ENCODE measurements around the gene ESR1.
"Not testable (repeated sequence)": the region's sequence is repeated elsewhere in the genome, so short reads cannot be mapped to it uniquely, and the experiment has no call there.

Gene ESR1

DNA sequence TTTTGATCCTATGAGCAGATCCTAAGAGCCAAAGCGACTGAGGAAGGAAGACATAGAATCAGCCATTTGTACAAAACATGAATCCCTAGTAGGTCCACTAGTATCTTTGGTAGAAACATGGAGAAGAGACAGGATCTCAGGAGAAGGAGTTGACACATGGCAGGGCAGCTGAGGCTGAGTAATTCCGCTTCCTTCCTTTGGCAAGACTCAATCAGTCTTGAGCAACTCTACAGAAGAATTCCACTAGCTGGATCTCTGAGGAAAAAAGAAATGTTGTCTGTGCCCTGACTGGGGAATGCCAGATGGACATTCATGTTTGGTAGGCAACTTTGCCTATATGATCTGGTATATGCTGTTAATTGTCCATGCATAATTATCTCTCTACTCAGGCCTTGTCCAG lies 35.3 kb downstream of the ESR1 start:
- H3K4me3 ChIP-seq (ENCODE audit: low read length) = no peak overlapping the region
- no CpG with 5 or more reads among the region's 2 CpGs for WGBS (ENCODE audit: extremely low coverage, insufficient coverage, low lambda C conversion rate)
- H2BK5ac ChIP-seq (ENCODE audit: low read length) = no peak overlapping the region
- H3K9ac ChIP-seq (ENCODE audit: low read length) = no peak overlapping the region
- no peaks in the 10 kb centered on the region for H3K79me1 ChIP-seq (ENCODE audit: low read length)
- no peaks in the 10 kb centered on the region for H3K4me1 ChIP-seq (ENCODE audit: control insufficient read depth, low read depth, low read length)
- H2AK5ac ChIP-seq (ENCODE audit: low read length) = no peak overlapping the region
- H4K8ac ChIP-seq (ENCODE audit: low read depth, low read length) = no peak overlapping the region
- no peak overlapping the region for H4K5ac ChIP-seq (ENCODE audit: low read length)
- no peak overlapping the region for H3K4me2 ChIP-seq (ENCODE audit: low read length)
- H2BK120ac ChIP-seq (ENCODE audit: low read depth, low read length) = no peak overlapping the region
- H3K27me3 ChIP-seq (ENCODE audit: insufficient read depth, low read length, poor library complexity) = no peaks in the 10 kb centered on the region
- H2BK15ac ChIP-seq (replicated peaks; ENCODE audit: low read depth) = no peak overlapping the region
- no peak overlapping the region for H3K18ac ChIP-seq (ENCODE audit: low read length)
- no peaks in the 10 kb centered on the region for H3K79me2 ChIP-seq (ENCODE audit: control insufficient read depth, insufficient read depth, low read length)
- H3K4ac ChIP-seq (ENCODE audit: low read depth, low read length) = no peak overlapping the region
- no peak for DNase-seq
- H3K36me3 ChIP-seq (ENCODE audit: control insufficient read depth, insufficient read depth, low read length) = no peaks in the 10 kb centered on the region
- no peak overlapping the region for H3K56ac ChIP-seq (ENCODE audit: low read length)
- H3K27ac ChIP-seq (ENCODE audit: low read depth, low read length) = no peak overlapping the region
- H3K23ac ChIP-seq (ENCODE audit: low read length) = no peak overlapping the region

DNA sequence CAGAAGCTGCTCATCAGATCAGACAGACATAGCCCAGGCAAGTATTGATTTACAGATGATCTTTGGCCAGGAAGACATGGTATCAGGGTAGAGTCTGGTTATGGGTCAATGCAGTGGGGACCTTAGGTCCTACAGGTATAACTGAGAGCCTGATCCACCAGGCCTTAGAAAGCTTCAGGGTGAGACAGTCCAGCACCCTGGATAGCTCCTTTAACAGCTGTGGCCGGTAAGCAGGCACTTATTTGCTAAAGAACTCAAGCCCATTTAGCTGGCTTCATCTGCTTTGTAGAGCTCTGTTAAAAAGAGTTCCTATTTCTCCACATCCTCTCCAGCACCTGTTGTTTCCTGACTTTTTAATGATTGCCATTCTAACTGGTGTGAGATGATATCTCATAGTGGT lies 39.6 kb downstream of the ESR1 start:
- Histone ChIP-seq H3K18ac (ENCODE audit: low read length) (no peak overlapping the region), H4K5ac (ENCODE audit: low read length) (no peak overlapping the region), H3K23ac (ENCODE audit: low read length) (no peak overlapping the region), H3K79me2 (ENCODE audit: control insufficient read depth, insufficient read depth, low read length) (no peaks in the 10 kb centered on the region), H3K9ac (ENCODE audit: low read length) (no peak overlapping the region), H3K4me1 (ENCODE audit: control insufficient read depth, low read depth, low read length) (no peaks in the 10 kb centered on the region), H3K27ac (ENCODE audit: low read depth, low read length) (no peak overlapping the region), H3K4me3 (ENCODE audit: low read length) (no peak overlapping the region), H3K36me3 (ENCODE audit: control insufficient read depth, insufficient read depth, low read length) (no peaks in the 10 kb centered on the region), H2BK15ac (replicated peaks; ENCODE audit: low read depth) (no peak overlapping the region), H3K4me2 (ENCODE audit: low read length) (no peak overlapping the region), H3K27me3 (ENCODE audit: insufficient read depth, low read length, poor library complexity) (no peaks in the 10 kb centered on the region), H2BK120ac (ENCODE audit: low read depth, low read length) (no peak overlapping the region), H2AK5ac (ENCODE audit: low read length) (no peak overlapping the region), H4K8ac (ENCODE audit: low read depth, low read length) (no peak overlapping the region), H2BK5ac (ENCODE audit: low read length) (no peak overlapping the region), H3K79me1 (ENCODE audit: low read length) (no peaks in the 10 kb centered on the region), H3K56ac (ENCODE audit: low read length) (no peak overlapping the region), H3K4ac (ENCODE audit: low read depth, low read length) (no peak overlapping the region)
- WGBS (ENCODE audit: extremely low coverage, insufficient coverage, low lambda C conversion rate) = no CpG with 5 or more reads among the region's 1 CpG
- DNase-seq = peak; percentile 70

DNA sequence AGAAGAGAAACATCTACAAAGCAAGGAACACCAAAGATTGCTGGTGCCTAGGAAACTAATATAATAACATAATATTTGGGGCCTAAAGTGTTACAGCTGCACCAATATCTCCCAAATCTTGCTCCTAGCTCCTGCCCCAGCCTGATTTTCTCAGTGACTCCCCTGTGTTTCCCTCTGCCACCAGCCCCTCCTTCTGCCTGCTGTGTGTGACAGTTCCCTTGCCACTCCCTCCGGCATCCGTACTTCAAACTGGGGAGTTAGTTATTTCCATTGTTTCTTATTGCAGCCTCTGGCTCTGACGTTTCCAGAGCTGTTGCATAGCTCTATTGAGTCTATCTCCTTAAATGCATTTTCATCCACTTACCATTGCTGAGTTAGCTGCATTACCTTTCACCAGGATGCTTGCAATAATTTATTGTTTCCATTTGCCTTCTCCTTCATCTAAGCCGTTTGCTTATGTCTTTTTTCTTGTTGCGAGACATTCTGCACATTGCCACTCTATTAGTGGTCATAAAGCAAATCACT lies 43.1 kb downstream of the ESR1 start:
- no peak overlapping the region for H3K27ac ChIP-seq (ENCODE audit: low read depth, low read length)
- H3K36me3 ChIP-seq (ENCODE audit: control insufficient read depth, insufficient read depth, low read length) = no peaks in the 10 kb centered on the region
- no peak overlapping the region for H3K4me3 ChIP-seq (ENCODE audit: low read length)
- H2BK120ac ChIP-seq (ENCODE audit: low read depth, low read length) = no peak overlapping the region
- no peak overlapping the region for H3K56ac ChIP-seq (ENCODE audit: low read length)
- H3K27me3 ChIP-seq (ENCODE audit: insufficient read depth, low read length, poor library complexity) = no peaks in the 10 kb centered on the region
- H3K79me2 ChIP-seq (ENCODE audit: control insufficient read depth, insufficient read depth, low read length) = no peaks in the 10 kb centered on the region
- no peaks in the 10 kb centered on the region for H3K79me1 ChIP-seq (ENCODE audit: low read length)
- no peak overlapping the region for H2BK15ac ChIP-seq (replicated peaks; ENCODE audit: low read depth)
- peak; percentile 21 for DNase-seq
- H2AK5ac ChIP-seq (ENCODE audit: low read length) = no peak overlapping the region
- H3K9ac ChIP-seq (ENCODE audit: low read length) = no peak overlapping the region
- no peak overlapping the region for H3K4me2 ChIP-seq (ENCODE audit: low read length)
- no CpG with 5 or more reads among the region's 5 CpGs for WGBS (ENCODE audit: extremely low coverage, insufficient coverage, low lambda C conversion rate)
- no peak overlapping the region for H3K23ac ChIP-seq (ENCODE audit: low read length)
- no peak overlapping the region for H3K18ac ChIP-seq (ENCODE audit: low read length)
- no peak overlapping the region for H2BK5ac ChIP-seq (ENCODE audit: low read length)
- no peaks in the 10 kb centered on the region for H3K4me1 ChIP-seq (ENCODE audit: control insufficient read depth, low read depth, low read length)
- H4K5ac ChIP-seq (ENCODE audit: low read length) = no peak overlapping the region
- H4K8ac ChIP-seq (ENCODE audit: low read depth, low read length) = no peak overlapping the region
- H3K4ac ChIP-seq (ENCODE audit: low read depth, low read length) = no peak overlapping the region

DNA sequence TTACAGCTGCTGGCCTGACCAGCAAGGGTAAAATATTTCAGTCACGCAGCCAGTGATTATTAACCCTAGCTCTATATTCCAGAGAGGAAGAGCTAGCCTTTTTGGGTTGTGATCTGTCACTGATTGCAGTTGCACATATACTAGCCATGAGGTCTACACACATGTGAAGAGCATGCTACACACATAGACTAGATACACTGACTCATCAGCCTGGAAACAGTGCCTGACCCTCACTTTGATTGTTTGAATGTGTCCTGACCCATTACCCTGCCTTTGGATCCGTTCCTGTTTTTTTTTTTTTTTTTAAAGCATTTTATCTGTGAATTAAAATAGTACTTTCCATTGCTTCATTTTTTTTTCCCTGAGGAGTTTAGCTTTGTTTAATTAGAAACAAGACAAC lies 50.8 kb downstream of the ESR1 start:
- no peak overlapping the region for H3K18ac ChIP-seq (ENCODE audit: low read length)
- no peak overlapping the region for H3K4me2 ChIP-seq (ENCODE audit: low read length)
- DNase-seq = no peak
- H3K27me3 ChIP-seq (ENCODE audit: insufficient read depth, low read length, poor library complexity) = no peaks in the 10 kb centered on the region
- H3K4ac ChIP-seq (ENCODE audit: low read depth, low read length) = no peak overlapping the region
- H3K27ac ChIP-seq (ENCODE audit: low read depth, low read length) = no peak overlapping the region
- H3K4me1 ChIP-seq (ENCODE audit: control insufficient read depth, low read depth, low read length) = no peaks in the 10 kb centered on the region
- no peaks in the 10 kb centered on the region for H3K36me3 ChIP-seq (ENCODE audit: control insufficient read depth, insufficient read depth, low read length)
- no peak overlapping the region for H2BK5ac ChIP-seq (ENCODE audit: low read length)
- no peak overlapping the region for H3K56ac ChIP-seq (ENCODE audit: low read length)
- no peak overlapping the region for H3K9ac ChIP-seq (ENCODE audit: low read length)
- WGBS (ENCODE audit: extremely low coverage, insufficient coverage, low lambda C conversion rate) = no CpG with 5 or more reads among the region's 2 CpGs
- no peak overlapping the region for H4K8ac ChIP-seq (ENCODE audit: low read depth, low read length)
- H2AK5ac ChIP-seq (ENCODE audit: low read length) = no peak overlapping the region
- H2BK15ac ChIP-seq (replicated peaks; ENCODE audit: low read depth) = no peak overlapping the region
- H3K79me1 ChIP-seq (ENCODE audit: low read length) = no peaks in the 10 kb centered on the region
- H4K5ac ChIP-seq (ENCODE audit: low read length) = no peak overlapping the region
- H3K4me3 ChIP-seq (ENCODE audit: low read length) = no peak overlapping the region
- H3K79me2 ChIP-seq (ENCODE audit: control insufficient read depth, insufficient read depth, low read length) = no peaks in the 10 kb centered on the region
- H2BK120ac ChIP-seq (ENCODE audit: low read depth, low read length) = no peak overlapping the region
- H3K23ac ChIP-seq (ENCODE audit: low read length) = no peak overlapping the region

DNA sequence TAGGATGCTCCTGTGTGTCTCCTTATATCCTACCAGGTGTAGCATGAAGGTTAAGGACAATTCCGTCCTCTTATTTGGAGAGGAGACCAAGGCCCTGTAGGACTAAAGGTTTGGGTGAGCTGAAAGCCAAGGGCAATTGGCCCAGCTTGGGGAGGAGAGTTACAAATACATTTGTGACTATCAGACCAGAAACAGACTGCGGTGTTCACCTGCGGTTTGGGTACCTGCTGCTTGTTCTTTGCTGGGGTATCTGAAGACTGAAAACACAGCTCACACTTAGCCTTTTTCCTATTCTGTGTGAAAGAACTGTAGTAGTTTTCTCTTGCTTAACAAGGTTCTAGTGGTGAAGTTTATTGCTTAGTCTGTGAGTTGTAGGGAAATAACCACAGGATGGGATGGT lies 55.0 kb downstream of the ESR1 start:
- Histone ChIP-seq H2AK5ac (ENCODE audit: low read length) (no peak overlapping the region), H2BK15ac (replicated peaks; ENCODE audit: low read depth) (no peak overlapping the region)
- no peak for DNase-seq

DNA sequence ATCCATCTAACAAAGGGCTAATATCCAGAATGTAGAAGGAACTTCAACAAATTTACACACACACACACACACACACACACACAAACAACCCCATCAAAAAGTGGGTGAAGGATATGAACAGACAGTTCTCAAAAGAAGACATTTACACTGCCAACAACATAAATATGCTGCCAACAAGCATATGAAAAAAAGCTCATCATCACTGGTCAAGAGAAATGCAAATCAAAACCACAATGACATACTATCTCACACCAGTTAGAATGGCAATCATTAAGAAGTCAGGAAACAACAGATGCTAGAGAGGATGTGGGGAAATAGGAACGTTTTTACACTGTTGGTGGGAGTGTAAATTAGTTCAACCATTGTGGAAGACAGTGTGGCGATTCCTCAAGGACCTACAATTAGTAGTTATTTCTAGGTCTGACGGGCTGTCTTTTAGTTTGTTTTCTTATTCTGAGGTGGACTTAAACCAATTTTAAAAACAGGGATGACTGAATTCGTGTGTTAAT lies 59.9 kb downstream of the ESR1 start:
- H3K79me1 ChIP-seq (ENCODE audit: low read length); H3K27ac ChIP-seq (ENCODE audit: low read depth, low read length); H2BK15ac ChIP-seq (replicated peaks; ENCODE audit: low read depth); H2BK5ac ChIP-seq (ENCODE audit: low read length); H3K56ac ChIP-seq (ENCODE audit: low read length); DNase-seq; H3K36me3 ChIP-seq (ENCODE audit: control insufficient read depth, insufficient read depth, low read length); H4K8ac ChIP-seq (ENCODE audit: low read depth, low read length); H4K5ac ChIP-seq (ENCODE audit: low read length); H3K4me1 ChIP-seq (ENCODE audit: control insufficient read depth, low read depth, low read length); H2BK120ac ChIP-seq (ENCODE audit: low read depth, low read length); H2AK5ac ChIP-seq (ENCODE audit: low read length); H3K9ac ChIP-seq (ENCODE audit: low read length); H3K23ac ChIP-seq (ENCODE audit: low read length); H3K4me3 ChIP-seq (ENCODE audit: low read length); H3K4me2 ChIP-seq (ENCODE audit: low read length); H3K27me3 ChIP-seq (ENCODE audit: insufficient read depth, low read length, poor library complexity); H3K79me2 ChIP-seq (ENCODE audit: control insufficient read depth, insufficient read depth, low read length); H3K4ac ChIP-seq (ENCODE audit: low read depth, low read length); H3K18ac ChIP-seq (ENCODE audit: low read length): not testable (repeated sequence)
- WGBS (ENCODE audit: extremely low coverage, insufficient coverage, low lambda C conversion rate) = no CpG with 5 or more reads among the region's 4 CpGs

More for the DNA sequence above, 55.0 kb downstream of the ESR1 start:
- no peak overlapping the region for H3K4me3 ChIP-seq (ENCODE audit: low read length)
- H3K4ac ChIP-seq (ENCODE audit: low read depth, low read length) = no peak overlapping the region
- H2BK5ac ChIP-seq (ENCODE audit: low read length) = no peak overlapping the region
- H3K23ac ChIP-seq (ENCODE audit: low read length) = no peak overlapping the region
- no peaks in the 10 kb centered on the region for H3K79me2 ChIP-seq (ENCODE audit: control insufficient read depth, insufficient read depth, low read length)
- H4K8ac ChIP-seq (ENCODE audit: low read depth, low read length) = no peak overlapping the region
- H3K4me1 ChIP-seq (ENCODE audit: control insufficient read depth, low read depth, low read length) = no peaks in the 10 kb centered on the region
- no peak overlapping the region for H3K9ac ChIP-seq (ENCODE audit: low read length)
- H3K27me3 ChIP-seq (ENCODE audit: insufficient read depth, low read length, poor library complexity) = no peaks in the 10 kb centered on the region
- WGBS (ENCODE audit: extremely low coverage, insufficient coverage, low lambda C conversion rate) = no CpG with 5 or more reads among the region's 3 CpGs
- H3K27ac ChIP-seq (ENCODE audit: low read depth, low read length) = no peak overlapping the region
- H4K5ac ChIP-seq (ENCODE audit: low read length) = no peak overlapping the region
- H2BK120ac ChIP-seq (ENCODE audit: low read depth, low read length) = no peak overlapping the region
- H3K18ac ChIP-seq (ENCODE audit: low read length) = no peak overlapping the region
- H3K56ac ChIP-seq (ENCODE audit: low read length) = no peak overlapping the region
- no peak overlapping the region for H3K4me2 ChIP-seq (ENCODE audit: low read length)
- no peaks in the 10 kb centered on the region for H3K79me1 ChIP-seq (ENCODE audit: low read length)
- H3K36me3 ChIP-seq (ENCODE audit: control insufficient read depth, insufficient read depth, low read length) = no peaks in the 10 kb centered on the region
